HepG2 (cell line): ENCODE data around the gene SCN8A. TPM values are rescaled to one million over a fixed set of nuclear protein-coding genes. Genes with fewer than 3 reads are reported as not detected.

Source experiments
- ATAC-seq: fragments of 200-7000 bp; cut with Tn5 transposase; 3 replicates; pipeline ENCODE4 v1.9.1; 2020; ENCODE audit warnings: mild to moderate bottlenecking, moderate library complexity
- BruUV-seq: library from RNA; stranded (reverse); fragments of 400-500 nt; replicated peaks from 2 replicates; lab custom pipeline; 2021; lab: Mats Ljungman, UMichigan
- CTCF ChIA-PET: fragments of 300-600 bp; formaldehyde crosslinking; extraction: SDS; loops from one replicate; lab custom pipeline; 2021; ENCODE audit warnings: low total read pairs, inconsistent platforms, low intra/inter-chr PET ratio; lab: Yijun Ruan, JAX
- POLR2A ChIA-PET: fragments of 350-600 bp; sonication (Branson Sonifier 250); formaldehyde crosslinking; loops from one replicate; lab custom pipeline; 2020; ENCODE audit warnings: antibody characterized with exemption, inconsistent platforms; lab: Yijun Ruan, JAX
- DNase-seq: peaks from one replicate; pipeline ENCODE4 v3.0.0-alpha.2; 2015; ENCODE audit warnings: low spot score
- FAIRE-seq: peaks from 3 replicates; lab custom pipeline; 2011; peaks lifted over from hg19 to GRCh38; lab: Jason Lieb, UNC
- H2AFZ ChIP-seq: one replicate; pipeline ENCODE4 v1.6.1; 2011; ENCODE audit warnings: low read length, inconsistent platforms
- H3K27ac ChIP-seq: fragments of 300-600 bp; 3 replicates; pipeline ENCODE4 v1.8.0; 2011; ENCODE audit warnings: mixed run types, mild to moderate bottlenecking, mixed read lengths, low read length, inconsistent platforms; ENCODE audit not compliant: insufficient read depth; ENCODE audit errors: extremely low read length
- H3K27me3 ChIP-seq, 2 experiments: fragments of 200-600 bp in 1 of 2; 2 replicates in 1 of 2; 3 replicates in 1 of 2; pipeline versions ENCODE4 v1.6.0 to v1.8.0; 2011; ENCODE audit warnings: low read length in 2 of 2, mild to moderate bottlenecking in 2 of 2, moderate library complexity in 2 of 2, inconsistent platforms in 1 of 2; ENCODE audit not compliant: insufficient read depth in 2 of 2, control insufficient read depth in 1 of 2
- H3K36me3 ChIP-seq, 2 experiments: fragments of 200-600 bp in 1 of 2; replicated peaks in 1 of 2; 2 replicates in 1 of 2; 3 replicates in 1 of 2; pipeline versions ENCODE4 v1.5.1 to v1.8.0; 2011; ENCODE audit warnings: low read length in 2 of 2, inconsistent platforms in 1 of 2; ENCODE audit not compliant: insufficient read depth in 2 of 2, control insufficient read depth in 1 of 2
- H3K4me1 ChIP-seq: 2 replicates; pipeline ENCODE4 v1.5.1; 2012; ENCODE audit warnings: low read length, inconsistent platforms; ENCODE audit not compliant: insufficient read depth
- H3K4me2 ChIP-seq: 2 replicates; pipeline ENCODE4 v1.6.0; 2011; ENCODE audit warnings: low read depth, low read length, inconsistent platforms
- H3K4me3 ChIP-seq, 3 experiments: fragments of 200-600 bp in 1 of 3; sonication (generic), shearing (Covaris generic) in 1 of 3; replicated peaks in 1 of 3; 2 replicates each; pipeline ENCODE4 v1.5.1; 2011 to 2016; ENCODE audit warnings: low read length in 3 of 3, inconsistent platforms in 2 of 3, low read depth in 2 of 3, mild to moderate bottlenecking in 2 of 3, control low read depth in 1 of 3, mixed read lengths in 1 of 3; ENCODE audit not compliant: insufficient read depth in 1 of 3
- H3K79me2 ChIP-seq: one replicate; pipeline ENCODE4 v1.6.1; 2011; ENCODE audit warnings: low read length, inconsistent platforms; ENCODE audit not compliant: insufficient read depth
- H3K9ac ChIP-seq: 2 replicates; pipeline ENCODE4 v1.6.0; 2011; ENCODE audit warnings: mild to moderate bottlenecking, low read depth, low read length, inconsistent platforms; ENCODE audit not compliant: insufficient read depth
- H3K9me3 ChIP-seq: 2 replicates; pipeline ENCODE4 v1.5.1; 2012; ENCODE audit warnings: mild to moderate bottlenecking, low read length
- H4K20me1 ChIP-seq: 2 replicates; pipeline ENCODE4 v1.6.0; 2011; ENCODE audit warnings: inconsistent platforms, mild to moderate bottlenecking, low read length, moderate library complexity; ENCODE audit not compliant: insufficient read depth
- JUN ChIP-seq: sonication (generic); formaldehyde crosslinking; IDR thresholded peaks from 2 replicates; pipeline ENCODE4 v1.4.0; 2020; ENCODE audit warnings: mild to moderate bottlenecking, missing genetic modification reagents
- MTA1 ChIP-seq: sonication (generic); formaldehyde crosslinking; IDR thresholded peaks from 2 replicates; pipeline ENCODE4 v1.4.0; 2020; ENCODE audit warnings: missing genetic modification reagents, mild to moderate bottlenecking, borderline replicate concordance
- SAP130 ChIP-seq: IDR thresholded peaks from 2 replicates; pipeline ENCODE4 v1.6.1; 2016; ENCODE audit warnings: low read depth
- SCMH1 ChIP-seq: sonication (generic); formaldehyde crosslinking; IDR thresholded peaks from 2 replicates; pipeline ENCODE4 v1.9.0; 2021; ENCODE audit warnings: missing genetic modification reagents, mild to moderate bottlenecking, borderline replicate concordance
- SIN3B ChIP-seq: fragments of 150-350 bp; IDR thresholded peaks from 2 replicates; pipeline ENCODE4 v1.6.1; 2014; ENCODE audit warnings: low read length
- SP140L ChIP-seq: sonication (generic); formaldehyde crosslinking; IDR thresholded peaks from 2 replicates; pipeline ENCODE4 v1.4.0; 2020; ENCODE audit warnings: missing genetic modification reagents, borderline replicate concordance
- THYN1 ChIP-seq: sonication (generic); formaldehyde crosslinking; IDR thresholded peaks from 2 replicates; pipeline ENCODE4 v1.8.1; 2023; ENCODE audit warnings: low read depth, mild to moderate bottlenecking, moderate library complexity, missing genetic modification reagents, borderline replicate concordance
- ZBTB8A ChIP-seq: sonication (generic); formaldehyde crosslinking; IDR thresholded peaks from 2 replicates; pipeline ENCODE4 v1.4.0; 2020; ENCODE audit warnings: mild to moderate bottlenecking, low read depth, missing genetic modification reagents, borderline replicate concordance
- ZFP36L2 ChIP-seq: sonication (generic); formaldehyde crosslinking; IDR thresholded peaks from 2 replicates; pipeline ENCODE4 v1.4.0; 2020; ENCODE audit warnings: missing genetic modification reagents
- ZNF460 ChIP-seq: sonication (generic); formaldehyde crosslinking; IDR thresholded peaks from 2 replicates; pipeline ENCODE4 v1.5.1; 2020; ENCODE audit warnings: missing genetic modification reagents, mild to moderate bottlenecking, borderline replicate concordance
- ZNF570 ChIP-seq: sonication (generic); formaldehyde crosslinking; IDR thresholded peaks from 2 replicates; pipeline ENCODE4 v1.4.0; 2020; ENCODE audit warnings: mild to moderate bottlenecking, missing genetic modification reagents, borderline replicate concordance
- ZNF75D ChIP-seq: sonication (generic); formaldehyde crosslinking; IDR thresholded peaks from 2 replicates; pipeline ENCODE4 v1.8.1; 2023; ENCODE audit warnings: missing genetic modification reagents, mild to moderate bottlenecking, borderline replicate concordance
- WGBS: methylation state at CpG from one replicate; pipeline ENCODE4 v1.1.6; 2017; ENCODE audit warnings: low lambda C conversion rate; 5-methylcytosine and 5-hydroxymethylcytosine counted together
- in situ Hi-C: cut with HindIII; loops from 2 replicates; pipeline ENCODE4 v1.10.0; 2017; ENCODE audit warnings: low pct_unique_long_range_greater_than_20kb; ENCODE audit not compliant: extremely low pct_ligation_motif_present
- intact Hi-C: fragments of 100-400 bp; cut with micrococcal nuclease; formaldehyde crosslinking; loops from one replicate; pipeline ENCODE4 v1.10.0; 2022; ENCODE audit not compliant: unreplicated experiment
- polyA plus RNA-seq, 8 experiments: library from polyadenylated mRNA; depleted of rRNA in 3 of 8; stranded (reverse) in 7 of 8; unstranded in 1 of 8; fragments of >200 nt; fragmentation: Illumina TruSeq in 4 of 8; extraction: Trizol in 4 of 8; gene quantifications; 2 replicates each; pipeline versions ENCODE4 v1.2.1 to v1.2.3, GENCODE V29; 2011 to 2016; ENCODE audit warnings: low read depth in 4 of 8, missing spikeins in 1 of 8, mixed read lengths in 1 of 8; ENCODE audit not compliant: insufficient read depth in 1 of 8
- total RNA-seq, 5 experiments: library from RNA; depleted of rRNA; stranded (reverse); fragments of >200 nt; fragmentation: Illumina TruSeq; extraction: Trizol; gene quantifications; 2 replicates each; pipeline ENCODE4 v1.2.3, GENCODE V29; 2016; ENCODE audit warnings: low read depth in 1 of 5
- TF ChIP-seq, protein P1 (sequence below): IDR thresholded peaks from 2 replicates; pipeline ENCODE4 v1.4.0; 2020; ENCODE audit warnings: mild to moderate bottlenecking, missing genetic modification reagents
- TF ChIP-seq, protein P2 (sequence below): sonication (generic); formaldehyde crosslinking; IDR thresholded peaks from 2 replicates; pipeline ENCODE4 v1.5.0; 2020; ENCODE audit warnings: missing genetic modification reagents
- TF ChIP-seq, protein P3 (sequence below): sonication (generic); formaldehyde crosslinking; conservative IDR thresholded peaks from 2 replicates; pipeline ENCODE4 v1.8.1; 2023; ENCODE audit warnings: missing genetic modification reagents
- TF ChIP-seq, protein P4 (sequence below): sonication (generic); formaldehyde crosslinking; IDR thresholded peaks from 2 replicates; pipeline ENCODE4 v1.8.0; 2022; ENCODE audit warnings: mild to moderate bottlenecking, missing genetic modification reagents

The SCN8A gene
- total and polyA plus RNA-seq, 2 of the 13 experiments (the other 11 are each of a cell fraction or from before 2014, with no cell fraction given), result 0.57 to 1.4 TPM

DNA sequence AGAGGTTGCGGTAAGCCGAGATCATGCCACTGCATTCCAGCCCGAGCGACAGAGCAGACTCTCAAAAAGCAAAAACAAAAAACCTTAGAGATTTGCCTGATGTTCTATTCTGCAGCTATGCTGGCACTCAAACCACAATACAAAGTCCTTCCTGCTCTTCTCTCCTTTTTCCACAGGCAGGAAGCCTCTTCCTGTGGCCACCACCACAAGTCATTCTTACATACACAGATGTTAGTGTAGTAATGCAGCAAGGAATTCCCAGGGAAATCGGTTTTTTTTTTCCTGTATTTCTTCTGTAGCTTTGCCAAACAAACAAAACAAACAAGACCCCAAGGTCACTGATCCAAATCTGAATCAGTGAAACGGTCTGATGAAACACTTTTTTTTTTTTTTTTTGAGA, 153.2 kb downstream of the SCN8A start (continued):
- TF ChIP-seq, protein P1, sequence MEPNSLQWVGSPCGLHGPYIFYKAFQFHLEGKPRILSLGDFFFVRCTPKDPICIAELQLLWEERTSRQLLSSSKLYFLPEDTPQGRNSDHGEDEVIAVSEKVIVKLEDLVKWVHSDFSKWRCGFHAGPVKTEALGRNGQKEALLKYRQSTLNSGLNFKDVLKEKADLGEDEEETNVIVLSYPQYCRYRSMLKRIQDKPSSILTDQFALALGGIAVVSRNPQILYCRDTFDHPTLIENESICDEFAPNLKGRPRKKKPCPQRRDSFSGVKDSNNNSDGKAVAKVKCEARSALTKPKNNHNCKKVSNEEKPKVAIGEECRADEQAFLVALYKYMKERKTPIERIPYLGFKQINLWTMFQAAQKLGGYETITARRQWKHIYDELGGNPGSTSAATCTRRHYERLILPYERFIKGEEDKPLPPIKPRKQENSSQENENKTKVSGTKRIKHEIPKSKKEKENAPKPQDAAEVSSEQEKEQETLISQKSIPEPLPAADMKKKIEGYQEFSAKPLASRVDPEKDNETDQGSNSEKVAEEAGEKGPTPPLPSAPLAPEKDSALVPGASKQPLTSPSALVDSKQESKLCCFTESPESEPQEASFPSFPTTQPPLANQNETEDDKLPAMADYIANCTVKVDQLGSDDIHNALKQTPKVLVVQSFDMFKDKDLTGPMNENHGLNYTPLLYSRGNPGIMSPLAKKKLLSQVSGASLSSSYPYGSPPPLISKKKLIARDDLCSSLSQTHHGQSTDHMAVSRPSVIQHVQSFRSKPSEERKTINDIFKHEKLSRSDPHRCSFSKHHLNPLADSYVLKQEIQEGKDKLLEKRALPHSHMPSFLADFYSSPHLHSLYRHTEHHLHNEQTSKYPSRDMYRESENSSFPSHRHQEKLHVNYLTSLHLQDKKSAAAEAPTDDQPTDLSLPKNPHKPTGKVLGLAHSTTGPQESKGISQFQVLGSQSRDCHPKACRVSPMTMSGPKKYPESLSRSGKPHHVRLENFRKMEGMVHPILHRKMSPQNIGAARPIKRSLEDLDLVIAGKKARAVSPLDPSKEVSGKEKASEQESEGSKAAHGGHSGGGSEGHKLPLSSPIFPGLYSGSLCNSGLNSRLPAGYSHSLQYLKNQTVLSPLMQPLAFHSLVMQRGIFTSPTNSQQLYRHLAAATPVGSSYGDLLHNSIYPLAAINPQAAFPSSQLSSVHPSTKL (CRISPR knock-in tag), result peak; percentile 26; the same call in 1 of the 2 replicates
- TF ChIP-seq SAP130 (no peak), ZNF75D (no peak), SCMH1 (CRISPR knock-in tag) (no peak), ZFP36L2 (CRISPR knock-in tag) (no peak), ZNF570 (CRISPR knock-in tag) (no peak), ZNF460 (peak; percentile 20; the same call in 1 of the 2 replicates), THYN1 (CRISPR knock-in tag) (no peak), SIN3B (no peak)

DNA sequence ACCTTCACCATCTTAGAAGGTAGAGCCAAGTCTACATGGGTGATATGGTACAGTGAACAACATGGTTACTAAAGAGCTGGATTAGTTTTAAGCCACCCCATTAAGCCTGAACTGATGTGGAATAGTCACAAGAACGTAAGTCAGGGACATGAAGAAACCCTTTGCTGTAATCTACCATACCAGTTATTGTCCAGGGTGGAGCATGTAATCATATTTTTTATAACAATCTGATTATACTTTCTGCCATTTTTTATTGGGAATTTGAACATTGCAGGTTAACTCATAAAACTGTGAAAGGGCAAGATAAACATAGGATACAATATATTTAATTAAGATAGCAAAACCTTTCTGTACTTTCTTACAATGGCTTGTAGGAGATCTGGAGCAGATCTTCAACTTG, 153.9 kb downstream of the SCN8A start:
- ATAC-seq (no peak), FAIRE-seq (no peak), DNase-seq (no peak)
- Histone ChIP-seq H3K4me1 (peaks cover 14% of the 10 kb centered on the region), H3K27me3 (no peaks in the 10 kb centered on the region), H3K9me3 (no peaks in the 10 kb centered on the region), H2AFZ (no peak overlapping the region), H3K4me2 (no peak overlapping the region), H3K27ac (no peak overlapping the region), H3K79me2 (no peaks in the 10 kb centered on the region), H3K9ac (no peak overlapping the region), H3K36me3 (no peaks in the 10 kb centered on the region), H4K20me1 (no peaks in the 10 kb centered on the region), H3K4me3 (no peak overlapping the region)
- no TSS peak for BruUV-seq
- CTCF ChIA-PET, result no interaction called here
- intact Hi-C loops, result no loop called here
- in situ Hi-C loops, result no loop called here
- WGBS, result 83% methylated on average over 1 of the region's 1 CpG
- POLR2A ChIA-PET, result no interaction called here
- TF ChIP-seq, protein P2, sequence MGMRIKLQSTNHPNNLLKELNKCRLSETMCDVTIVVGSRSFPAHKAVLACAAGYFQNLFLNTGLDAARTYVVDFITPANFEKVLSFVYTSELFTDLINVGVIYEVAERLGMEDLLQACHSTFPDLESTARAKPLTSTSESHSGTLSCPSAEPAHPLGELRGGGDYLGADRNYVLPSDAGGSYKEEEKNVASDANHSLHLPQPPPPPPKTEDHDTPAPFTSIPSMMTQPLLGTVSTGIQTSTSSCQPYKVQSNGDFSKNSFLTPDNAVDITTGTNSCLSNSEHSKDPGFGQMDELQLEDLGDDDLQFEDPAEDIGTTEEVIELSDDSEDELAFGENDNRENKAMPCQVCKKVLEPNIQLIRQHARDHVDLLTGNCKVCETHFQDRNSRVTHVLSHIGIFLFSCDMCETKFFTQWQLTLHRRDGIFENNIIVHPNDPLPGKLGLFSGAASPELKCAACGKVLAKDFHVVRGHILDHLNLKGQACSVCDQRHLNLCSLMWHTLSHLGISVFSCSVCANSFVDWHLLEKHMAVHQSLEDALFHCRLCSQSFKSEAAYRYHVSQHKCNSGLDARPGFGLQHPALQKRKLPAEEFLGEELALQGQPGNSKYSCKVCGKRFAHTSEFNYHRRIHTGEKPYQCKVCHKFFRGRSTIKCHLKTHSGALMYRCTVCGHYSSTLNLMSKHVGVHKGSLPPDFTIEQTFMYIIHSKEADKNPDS (CRISPR knock-in tag), result no peak
- TF ChIP-seq SP140L (CRISPR knock-in tag), result no peak
- no peak for TF ChIP-seq ZBTB8A (CRISPR knock-in tag)
- TF ChIP-seq, protein P3, sequence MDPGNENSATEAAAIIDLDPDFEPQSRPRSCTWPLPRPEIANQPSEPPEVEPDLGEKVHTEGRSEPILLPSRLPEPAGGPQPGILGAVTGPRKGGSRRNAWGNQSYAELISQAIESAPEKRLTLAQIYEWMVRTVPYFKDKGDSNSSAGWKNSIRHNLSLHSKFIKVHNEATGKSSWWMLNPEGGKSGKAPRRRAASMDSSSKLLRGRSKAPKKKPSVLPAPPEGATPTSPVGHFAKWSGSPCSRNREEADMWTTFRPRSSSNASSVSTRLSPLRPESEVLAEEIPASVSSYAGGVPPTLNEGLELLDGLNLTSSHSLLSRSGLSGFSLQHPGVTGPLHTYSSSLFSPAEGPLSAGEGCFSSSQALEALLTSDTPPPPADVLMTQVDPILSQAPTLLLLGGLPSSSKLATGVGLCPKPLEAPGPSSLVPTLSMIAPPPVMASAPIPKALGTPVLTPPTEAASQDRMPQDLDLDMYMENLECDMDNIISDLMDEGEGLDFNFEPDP (CRISPR knock-in tag), result no peak
- TF ChIP-seq JUN (CRISPR knock-in tag), result no peak
- no peak for TF ChIP-seq MTA1
- TF ChIP-seq, protein P4, sequence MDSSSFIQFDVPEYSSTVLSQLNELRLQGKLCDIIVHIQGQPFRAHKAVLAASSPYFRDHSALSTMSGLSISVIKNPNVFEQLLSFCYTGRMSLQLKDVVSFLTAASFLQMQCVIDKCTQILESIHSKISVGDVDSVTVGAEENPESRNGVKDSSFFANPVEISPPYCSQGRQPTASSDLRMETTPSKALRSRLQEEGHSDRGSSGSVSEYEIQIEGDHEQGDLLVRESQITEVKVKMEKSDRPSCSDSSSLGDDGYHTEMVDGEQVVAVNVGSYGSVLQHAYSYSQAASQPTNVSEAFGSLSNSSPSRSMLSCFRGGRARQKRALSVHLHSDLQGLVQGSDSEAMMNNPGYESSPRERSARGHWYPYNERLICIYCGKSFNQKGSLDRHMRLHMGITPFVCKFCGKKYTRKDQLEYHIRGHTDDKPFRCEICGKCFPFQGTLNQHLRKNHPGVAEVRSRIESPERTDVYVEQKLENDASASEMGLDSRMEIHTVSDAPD (CRISPR knock-in tag), result no peak
